K562 (cell line): ENCODE results near the gene CCNL2. TPM values are rescaled to one million over a fixed set of nuclear protein-coding genes. Genes with fewer than 3 reads are reported as not detected.
A peak's percentile ranks its signal among the peaks of the same experiment; 100 is the strongest.

Experiments used
- ADNP ChIP-seq: fragments of 200-800 bp; sonication (Bioruptor generic); IDR thresholded peaks from 2 replicates; pipeline ENCODE4 v1.6.1; 2016; ENCODE audit warnings: missing genetic modification characterization, missing compliant biosample characterization
- CBFA2T2 ChIP-seq: fragments of 450-650 bp; conservative IDR thresholded peaks from 2 replicates; pipeline ENCODE4 v1.6.1; 2017; ENCODE audit warnings: mild to moderate bottlenecking
- EP300 ChIP-seq: IDR thresholded peaks from 2 replicates; pipeline ENCODE4 v1.6.1; 2012; ENCODE audit warnings: low read length, improper control_type of control experiment
- ETS1 ChIP-seq: conservative IDR thresholded peaks from 2 replicates; pipeline ENCODE4 v1.6.1; 2011; ENCODE audit warnings: low read depth, mild to moderate bottlenecking, low read length; ENCODE audit not compliant: control insufficient read depth
- FOXK1 ChIP-seq: sonication (generic); formaldehyde crosslinking; IDR thresholded peaks from 2 replicates; pipeline ENCODE4 v1.8.0; 2022; ENCODE audit warnings: missing genetic modification reagents, mild to moderate bottlenecking, borderline replicate concordance
- FOXO4 ChIP-seq: fragments of 450-650 bp; formaldehyde crosslinking; IDR thresholded peaks from 2 replicates; pipeline ENCODE4 v1.4.0; 2020; ENCODE audit warnings: mild to moderate bottlenecking, moderate library complexity
- KLF6 ChIP-seq: fragments of 250-450 bp; sonication (Bioruptor Pico); IDR thresholded peaks from 2 replicates; pipeline ENCODE4 v1.4.0; 2020; ENCODE audit warnings: mild to moderate bottlenecking, moderate library complexity, borderline replicate concordance
- MED1 ChIP-seq: sonication (generic); formaldehyde crosslinking; IDR thresholded peaks from 2 replicates; pipeline ENCODE4 v1.8.1; 2023; ENCODE audit warnings: missing genetic modification reagents, borderline replicate concordance
- NONO ChIP-seq, 2 experiments: fragments of 200-400 bp in 1 of 2; fragments of 450-650 bp in 1 of 2; formaldehyde crosslinking in 1 of 2; IDR thresholded peaks; 2 replicates each; pipeline ENCODE4 v1.6.1; 2017; ENCODE audit warnings: low read depth in 2 of 2, mild to moderate bottlenecking in 2 of 2, moderate library complexity in 2 of 2, low read length in 1 of 2
- NR1H2 ChIP-seq: sonication (generic); formaldehyde crosslinking; IDR thresholded peaks from 2 replicates; pipeline ENCODE4 v1.4.0; 2020; ENCODE audit warnings: mild to moderate bottlenecking, missing genetic modification reagents
- RFX1 ChIP-seq: fragments of 450-650 bp; IDR thresholded peaks from 2 replicates; pipeline ENCODE4 v1.6.1; 2016; ENCODE audit warnings: mild to moderate bottlenecking, moderate library complexity
- SIRT6 ChIP-seq: IDR thresholded peaks from one replicate; pipeline ENCODE4 v1.6.1; 2012; ENCODE audit warnings: low read depth, mild to moderate bottlenecking, control low read depth, inconsistent platforms, low read length, moderate library complexity
- SMAD2 ChIP-seq: fragments of 150-350 bp; IDR thresholded peaks from 2 replicates; pipeline ENCODE4 v1.6.1; 2014; ENCODE audit warnings: low read depth, mild to moderate bottlenecking, low read length
- SRF ChIP-seq, 2 experiments: fragments of 250-450, 450-650 bp in 1 of 2; sonication (Bioruptor Pico) in 1 of 2; sonication (generic) in 1 of 2; formaldehyde crosslinking; IDR thresholded peaks; 2 replicates each; pipeline versions ENCODE4 v1.5.0 to v1.5.1; 2020 to 2022; ENCODE audit warnings: mild to moderate bottlenecking in 1 of 2, missing genetic modification reagents in 1 of 2
- ZBED1 ChIP-seq: IDR thresholded peaks from 2 replicates; pipeline ENCODE4 v1.6.1; 2014
- ZBTB43 ChIP-seq: sonication (generic); formaldehyde crosslinking; IDR thresholded peaks from 2 replicates; pipeline ENCODE4 v1.8.0; 2023; ENCODE audit warnings: mild to moderate bottlenecking, missing genetic modification reagents
- polyA plus RNA-seq, 8 experiments: library from polyadenylated mRNA; depleted of rRNA in 4 of 8; stranded (reverse) in 5 of 8; unstranded in 3 of 8; fragments of >200 nt; fragmentation: Nextera tagmentation in 2 of 8; fragmentation: Illumina TruSeq in 1 of 8; extraction: Ambion mirVana in 2 of 8; extraction: Trizol in 1 of 8; gene quantifications; 2 replicates each; pipeline versions ENCODE4 v1.2.1 to v1.2.3, GENCODE V29; 2011 to 2014; ENCODE audit warnings: inconsistent platforms in 1 of 8, missing spikeins in 1 of 8
- total RNA-seq, 7 experiments: library from RNA; depleted of rRNA in 6 of 7; stranded (reverse); fragments of >200 nt in 6 of 7; fragmentation: Illumina TruSeq in 2 of 7; extraction: Trizol in 2 of 7; gene quantifications; 2 replicates each; pipeline versions ENCODE4 v1.2.1 to v1.2.3, GENCODE V29; 2011 to 2021; ENCODE audit warnings: low replicate concordance in 1 of 7
- TF ChIP-seq, protein P1 (sequence below), 2 experiments: fragments of 150-350 bp in 1 of 2; IDR thresholded peaks; 2 replicates each; pipeline ENCODE4 v1.6.1; 2012 to 2016; ENCODE audit warnings: low read depth in 2 of 2, low read length in 2 of 2, mild to moderate bottlenecking in 1 of 2, moderate library complexity in 1 of 2

CCNL2 gene
- total and polyA plus RNA-seq, 9 of the 15 experiments (the other 6 are each of a cell fraction or from before 2014, with no cell fraction given): 2.8 to 287 (median 94.5) TPM

DNA sequence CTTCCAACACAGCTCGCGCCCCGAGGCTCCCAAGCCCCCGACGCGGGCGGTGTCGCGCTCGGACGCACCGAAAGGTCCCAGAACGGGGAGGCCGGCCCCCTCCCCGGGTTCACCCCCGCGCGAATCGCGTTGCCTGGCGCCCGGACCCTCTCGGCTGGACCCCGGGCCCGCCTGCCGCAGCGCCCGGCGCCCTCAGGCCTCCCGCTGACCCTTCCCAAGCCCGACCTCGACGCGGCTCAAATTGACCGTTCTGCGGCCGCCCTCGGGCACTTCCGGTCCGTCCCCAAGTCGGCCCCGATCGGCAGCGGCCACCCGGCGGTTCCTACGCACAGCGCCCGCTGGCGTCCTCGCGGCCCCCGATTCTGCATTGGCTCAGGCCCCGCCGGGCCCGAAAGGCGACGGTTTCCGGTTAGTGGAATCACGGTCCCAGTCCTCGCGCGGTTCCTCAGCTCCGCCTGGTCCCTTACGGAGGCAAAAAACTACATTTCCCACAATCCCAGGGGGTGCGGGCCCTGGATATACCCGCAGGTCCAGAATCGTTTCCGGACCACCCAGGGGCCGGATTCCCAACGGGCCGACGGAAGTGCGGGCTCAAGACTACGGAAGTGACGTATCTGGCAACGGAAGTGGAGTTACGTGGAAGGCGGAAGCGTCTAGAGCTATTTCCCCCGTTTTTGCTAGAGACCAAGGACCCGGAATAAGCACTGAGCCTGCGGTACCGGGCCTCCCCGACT, 24.0 kb downstream of the CCNL2 start, which contains the start of gene AURKAIP1 (continued):
- TF ChIP-seq RFX1 (no peak), MED1 (CRISPR knock-in tag) (no peak), ADNP (tag) (no peak), FOXK1 (CRISPR knock-in tag) (peak; percentile 92; the same call in 1 of the 2 replicates), SRF (CRISPR knock-in tag; IDR thresholded peaks at IDR 0.05) (peak in 1 of 2 experiments; percentile 87; a peak in 2 of 4 replicates), KLF6 (CRISPR knock-in tag) (peak; percentile 85; the same call in 1 of the 2 replicates), EP300 (peak; percentile 67), ZBED1 (peak; percentile 74; the same call in 1 of the 2 replicates), ZBTB43 (CRISPR knock-in tag) (peak; percentile 96), SMAD2 (no peak), NR1H2 (CRISPR knock-in tag) (peak; percentile 79; the same call in 1 of the 2 replicates), CBFA2T2 (no peak), ETS1 (peak; percentile 91; the same call in 1 of the 2 replicates), FOXO4 (CRISPR knock-in tag) (no peak), NONO (IDR thresholded peaks at IDR 0.05; ENCODE audit: low read depth in 2 of 2, low read length in 1 of 2) (peak; percentile 89 to 95; a peak in 3 of 4 replicates), SIRT6 (peak; percentile 16)
- TF ChIP-seq, protein P1, sequence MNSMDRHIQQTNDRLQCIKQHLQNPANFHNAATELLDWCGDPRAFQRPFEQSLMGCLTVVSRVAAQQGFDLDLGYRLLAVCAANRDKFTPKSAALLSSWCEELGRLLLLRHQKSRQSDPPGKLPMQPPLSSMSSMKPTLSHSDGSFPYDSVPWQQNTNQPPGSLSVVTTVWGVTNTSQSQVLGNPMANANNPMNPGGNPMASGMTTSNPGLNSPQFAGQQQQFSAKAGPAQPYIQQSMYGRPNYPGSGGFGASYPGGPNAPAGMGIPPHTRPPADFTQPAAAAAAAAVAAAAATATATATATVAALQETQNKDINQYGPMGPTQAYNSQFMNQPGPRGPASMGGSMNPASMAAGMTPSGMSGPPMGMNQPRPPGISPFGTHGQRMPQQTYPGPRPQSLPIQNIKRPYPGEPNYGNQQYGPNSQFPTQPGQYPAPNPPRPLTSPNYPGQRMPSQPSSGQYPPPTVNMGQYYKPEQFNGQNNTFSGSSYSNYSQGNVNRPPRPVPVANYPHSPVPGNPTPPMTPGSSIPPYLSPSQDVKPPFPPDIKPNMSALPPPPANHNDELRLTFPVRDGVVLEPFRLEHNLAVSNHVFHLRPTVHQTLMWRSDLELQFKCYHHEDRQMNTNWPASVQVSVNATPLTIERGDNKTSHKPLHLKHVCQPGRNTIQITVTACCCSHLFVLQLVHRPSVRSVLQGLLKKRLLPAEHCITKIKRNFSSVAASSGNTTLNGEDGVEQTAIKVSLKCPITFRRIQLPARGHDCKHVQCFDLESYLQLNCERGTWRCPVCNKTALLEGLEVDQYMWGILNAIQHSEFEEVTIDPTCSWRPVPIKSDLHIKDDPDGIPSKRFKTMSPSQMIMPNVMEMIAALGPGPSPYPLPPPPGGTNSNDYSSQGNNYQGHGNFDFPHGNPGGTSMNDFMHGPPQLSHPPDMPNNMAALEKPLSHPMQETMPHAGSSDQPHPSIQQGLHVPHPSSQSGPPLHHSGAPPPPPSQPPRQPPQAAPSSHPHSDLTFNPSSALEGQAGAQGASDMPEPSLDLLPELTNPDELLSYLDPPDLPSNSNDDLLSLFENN (IDR thresholded peaks at IDR 0.05; ENCODE audit: low read depth in 2 of 2, low read length in 2 of 2): peak; percentile 39 to 55; a peak in 2 of 4 replicates
